SK-N-SH (cell line): ENCODE data around the gene ASXL3. TPM values are rescaled to one million over a fixed set of nuclear protein-coding genes. Genes with fewer than 3 reads are reported as not detected.

Experiments
- CTCF ChIA-PET: fragments of 300-600, 350-600 bp; formaldehyde crosslinking; extraction: SDS; loops from one replicate; lab custom pipeline; 2021; lab: Yijun Ruan, JAX
- POLR2A ChIA-PET: fragments of 350-600 bp; sonication (Branson Sonifier 250); formaldehyde crosslinking; extraction: SDS; loops from one replicate; lab custom pipeline; 2020; ENCODE audit warnings: antibody characterized with exemption, inconsistent platforms; lab: Yijun Ruan, JAX
- DNase-seq: peaks from one replicate; pipeline ENCODE4 v3.0.0; 2012
- H2AFZ ChIP-seq: fragments of 200-600 bp; sonication (generic); 2 replicates; pipeline ENCODE4 v1.8.1; 2016; ENCODE audit warnings: antibody characterized with exemption, mild to moderate bottlenecking, low read depth
- H3F3A ChIP-seq: fragments of 200-600 bp; sonication (generic); replicated peaks from 2 replicates; pipeline ENCODE3; 2016; ENCODE audit warnings: antibody characterized with exemption, mild to moderate bottlenecking; ENCODE audit not compliant: insufficient read depth
- H3K27ac ChIP-seq, 2 experiments: fragments of 200-500 bp in 1 of 2; fragments of 200-600 bp in 1 of 2; sonication (Bioruptor generic) in 1 of 2; sonication (generic), shearing (Covaris generic) in 1 of 2; 2 replicates each; pipeline versions ENCODE4 v1.5.1 to v1.6.1; 2014 to 2016; ENCODE audit warnings: low read depth in 2 of 2, inconsistent platforms in 1 of 2, low read length in 1 of 2, mild to moderate bottlenecking in 1 of 2, mixed read lengths in 1 of 2
- H3K27me3 ChIP-seq: fragments of 200-600 bp; sonication (generic), shearing (Covaris generic); 2 replicates; pipeline ENCODE4 v1.6.1; 2016; ENCODE audit warnings: mixed run types; ENCODE audit not compliant: insufficient read depth
- H3K36me3 ChIP-seq, 2 experiments: fragments of 200-500 bp in 1 of 2; fragments of 200-600 bp in 1 of 2; sonication (Bioruptor generic) in 1 of 2; sonication (generic) in 1 of 2; replicated peaks in 1 of 2; 2 replicates each; pipeline versions ENCODE3 to v1.5.1; 2014 to 2016; ENCODE audit warnings: low read length in 1 of 2, mild to moderate bottlenecking in 1 of 2; ENCODE audit not compliant: insufficient read depth in 2 of 2, control insufficient read depth in 1 of 2
- H3K4me1 ChIP-seq, 2 experiments: fragments of 200-500 bp in 1 of 2; fragments of 200-600 bp in 1 of 2; sonication (Bioruptor generic) in 1 of 2; sonication (generic), shearing (Covaris generic) in 1 of 2; 2 replicates each; pipeline versions ENCODE4 v1.5.1 to v1.6.1; 2014 to 2016; ENCODE audit warnings: low read depth in 1 of 2, low read length in 1 of 2, mixed run types in 1 of 2; ENCODE audit not compliant: insufficient read depth in 2 of 2, control insufficient read depth in 1 of 2
- H3K4me2 ChIP-seq: fragments of 200-600 bp; sonication (generic), shearing (Covaris generic); 2 replicates; pipeline ENCODE4 v1.6.1; 2017; ENCODE audit warnings: mixed run types
- H3K4me3 ChIP-seq, 2 experiments: fragments of 200-500 bp in 1 of 2; fragments of 200-600 bp in 1 of 2; sonication (Bioruptor generic) in 1 of 2; sonication (generic), shearing (Covaris generic) in 1 of 2; 2 replicates each; pipeline versions ENCODE4 v1.5.1 to v1.8.1; 2014 to 2016; ENCODE audit warnings: low read depth in 2 of 2, inconsistent platforms in 1 of 2, low read length in 1 of 2, mild to moderate bottlenecking in 1 of 2, mixed read lengths in 1 of 2, moderate library complexity in 1 of 2
- H3K79me2 ChIP-seq: fragments of 200-600 bp; sonication (generic); 2 replicates; pipeline ENCODE4 v1.8.1; 2017; ENCODE audit warnings: mild to moderate bottlenecking; ENCODE audit not compliant: insufficient read depth
- H3K9ac ChIP-seq: fragments of 200-600 bp; sonication (generic); 2 replicates; pipeline ENCODE4 v1.6.1; 2017; ENCODE audit warnings: mixed run types
- H3K9me2 ChIP-seq: fragments of 200-600 bp; sonication (generic); 2 replicates; pipeline ENCODE4 v1.6.1; 2017; ENCODE audit warnings: mixed run types
- H3K9me3 ChIP-seq: fragments of 200-600 bp; sonication (generic); 2 replicates; pipeline ENCODE4 v1.6.1; 2017; ENCODE audit warnings: mixed run types, mild to moderate bottlenecking, moderate library complexity
- H4K20me1 ChIP-seq: fragments of 200-600 bp; sonication (generic); 2 replicates; pipeline ENCODE4 v1.6.1; 2017; ENCODE audit warnings: mild to moderate bottlenecking, mixed run types; ENCODE audit not compliant: insufficient read depth
- ELF1 ChIP-seq: IDR thresholded peaks from 2 replicates; pipeline ENCODE4 v1.4.0; 2012
- FOXJ3 ChIP-seq: sonication (generic); formaldehyde crosslinking; IDR thresholded peaks from 2 replicates; pipeline ENCODE4 v1.5.1; 2020; ENCODE audit warnings: mild to moderate bottlenecking, missing genetic modification reagents
- MEF2A ChIP-seq: IDR thresholded peaks from 2 replicates; pipeline ENCODE4 v1.4.0; 2012; ENCODE audit warnings: low read depth, borderline replicate concordance
- NRF1 ChIP-seq: IDR thresholded peaks from 2 replicates; pipeline ENCODE4 v1.6.1; 2012; ENCODE audit warnings: low read depth, mild to moderate bottlenecking, low read length
- RFX5 ChIP-seq: IDR thresholded peaks from 2 replicates; pipeline ENCODE4 v1.6.1; 2012; ENCODE audit warnings: mild to moderate bottlenecking, improper control_type of control experiment, low read length
- SMC3 ChIP-seq: IDR thresholded peaks from 2 replicates; pipeline ENCODE4 v1.6.1; 2012; ENCODE audit warnings: low read depth, low read length, improper control_type of control experiment
- TEAD4 ChIP-seq: IDR thresholded peaks from 2 replicates; pipeline ENCODE4 v1.4.0; 2012; ENCODE audit warnings: mild to moderate bottlenecking, borderline replicate concordance; ENCODE audit not compliant: insufficient read depth
- USF2 ChIP-seq: fragments of 150-350 bp; IDR thresholded peaks from 2 replicates; pipeline ENCODE4 v1.6.1; 2017; ENCODE audit warnings: antibody characterized with exemption, low read length, low read depth, borderline replicate concordance
- WGBS: methylation state at CpG from one replicate; pipeline ENCODE4 v1.1.6; 2017; ENCODE audit warnings: low lambda C conversion rate; 5-methylcytosine and 5-hydroxymethylcytosine counted together
- polyA plus RNA-seq, 3 experiments: library from polyadenylated mRNA; depleted of rRNA; stranded (reverse); fragments of >200 nt; gene quantifications; 2 replicates each; pipeline ENCODE4 v1.2.3, GENCODE V29; 2012
- TF ChIP-seq, protein P1 (sequence below): IDR thresholded peaks from 2 replicates; pipeline ENCODE4 v1.4.0; 2012; ENCODE audit warnings: low read depth, borderline replicate concordance

ASXL3 gene
- polyA plus RNA-seq, 1 of the 3 experiments (the other 2 are of a cell fraction), result not detected

DNA sequence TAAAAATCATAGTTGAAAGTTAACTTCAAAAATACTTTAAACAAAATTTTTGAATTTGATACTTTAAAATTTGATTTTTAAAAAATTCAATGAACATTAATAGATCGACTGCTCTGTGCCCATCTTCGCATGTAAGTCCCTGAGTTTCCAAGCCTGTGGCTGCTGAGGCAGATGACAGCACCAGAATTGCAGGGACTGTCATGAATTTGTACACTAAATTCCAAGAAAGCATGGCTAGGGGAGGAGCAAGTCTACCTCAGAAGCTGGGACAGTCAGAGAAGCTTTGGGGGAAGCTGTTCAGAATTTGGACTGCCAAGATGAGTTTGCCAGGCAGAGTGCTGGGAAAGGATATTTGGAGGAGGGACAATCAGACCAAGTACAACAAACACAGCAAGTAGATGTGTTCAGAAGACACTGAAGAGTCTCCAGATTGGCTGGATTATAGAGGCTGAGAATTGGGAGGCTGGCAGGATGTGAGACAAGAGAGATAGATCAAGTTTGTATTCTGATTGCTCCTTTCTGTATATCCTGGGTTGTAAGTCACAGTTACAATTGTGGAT, 79.0 kb downstream of the ASXL3 start:
- Histone ChIP-seq H3K9me3 (no peaks in the 10 kb centered on the region), H3F3A (no peaks in the 10 kb centered on the region), H3K4me2 (no peak overlapping the region), H3K27ac (no peak overlapping the region), H3K4me3 (no peak overlapping the region), H3K27me3 (no peaks in the 10 kb centered on the region), H3K9me2 (no peaks in the 10 kb centered on the region), H3K79me2 (no peaks in the 10 kb centered on the region), H3K4me1 (no peaks in the 10 kb centered on the region), H2AFZ (no peak overlapping the region), H4K20me1 (no peaks in the 10 kb centered on the region), H3K36me3 (no peaks in the 10 kb centered on the region), H3K9ac (no peak overlapping the region)
- ChIA-PET POLR2A (no interaction called here), CTCF (no interaction called here)
- no peak for TF ChIP-seq MEF2A
- no peak for TF ChIP-seq FOXJ3 (CRISPR knock-in tag)
- TF ChIP-seq TEAD4, result no peak
- no peak for TF ChIP-seq USF2
- TF ChIP-seq SMC3, result no peak
- no peak for TF ChIP-seq NRF1
- TF ChIP-seq, protein P1, sequence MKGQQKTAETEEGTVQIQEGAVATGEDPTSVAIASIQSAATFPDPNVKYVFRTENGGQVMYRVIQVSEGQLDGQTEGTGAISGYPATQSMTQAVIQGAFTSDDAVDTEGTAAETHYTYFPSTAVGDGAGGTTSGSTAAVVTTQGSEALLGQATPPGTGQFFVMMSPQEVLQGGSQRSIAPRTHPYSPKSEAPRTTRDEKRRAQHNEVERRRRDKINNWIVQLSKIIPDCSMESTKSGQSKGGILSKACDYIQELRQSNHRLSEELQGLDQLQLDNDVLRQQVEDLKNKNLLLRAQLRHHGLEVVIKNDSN, result no peak
- TF ChIP-seq RFX5, result no peak
- 42% methylated on average over 2 of the region's 2 CpGs for WGBS
- no peak for DNase-seq

GRCh38 chr18:33660696-33661310, 82.8 kb downstream of the ASXL3 start:
- WGBS, result 32% methylated on average over 2 of the region's 2 CpGs
- POLR2A ChIA-PET, result no interaction called here

More at GRCh38 chr18:33660696-33661310, 82.8 kb downstream of the ASXL3 start:
- Histone ChIP-seq H3K4me3 (no peak overlapping the region), H3F3A (no peaks in the 10 kb centered on the region), H2AFZ (no peak overlapping the region), H4K20me1 (no peaks in the 10 kb centered on the region), H3K27ac (no peak overlapping the region), H3K79me2 (no peaks in the 10 kb centered on the region), H3K9ac (no peak overlapping the region), H3K4me1 (no peaks in the 10 kb centered on the region; a peak in 1 of 4 replicates), H3K4me2 (no peak overlapping the region), H3K36me3 (no peaks in the 10 kb centered on the region), H3K9me2 (no peaks in the 10 kb centered on the region), H3K27me3 (no peaks in the 10 kb centered on the region), H3K9me3 (no peaks in the 10 kb centered on the region)
- CTCF ChIA-PET, result no interaction called here
- DNase-seq, result no peak
- TF ChIP-seq ELF1, result no peak
